CD8-positive, alpha-beta memory T cell (primary cell): Measurements from ENCODE around the gene PIGW. TPM values are rescaled to one million over a fixed set of nuclear protein-coding genes. Genes with fewer than 3 reads are reported as not detected.

Source experiments
- CTCF ChIA-PET: fragments of 350-600 bp; sonication (Branson Sonifier 250); formaldehyde crosslinking; loops from one replicate; lab custom pipeline; 2021; ENCODE audit warnings: antibody characterized with exemption; lab: Charles Lee
- POLR2A ChIA-PET: fragments of 350-600 bp; sonication (Branson Sonifier 250); formaldehyde crosslinking; loops from one replicate; lab custom pipeline; 2021; ENCODE audit warnings: antibody characterized with exemption; lab: Charles Lee
- DNase-seq, 5 donors: peaks; one replicate each; pipeline versions ENCODE4 v3.0.0 to v3.0.0-alpha.2; 2020 to 2022; ENCODE audit warnings: mixed read lengths in 1 of 5
- H3K27ac ChIP-seq: one replicate; pipeline ENCODE4 v1.7.0; 2013; ENCODE audit warnings: low read depth, mild to moderate bottlenecking, low read length, moderate library complexity
- H3K27me3 ChIP-seq: 2 replicates; pipeline ENCODE4 v1.7.0; 2013; ENCODE audit warnings: low read length, mild to moderate bottlenecking; ENCODE audit not compliant: insufficient read depth, poor library complexity, severe bottlenecking
- H3K36me3 ChIP-seq: 2 replicates; pipeline ENCODE4 v1.7.0; 2013; ENCODE audit warnings: mild to moderate bottlenecking, low read length, moderate library complexity; ENCODE audit not compliant: insufficient read depth
- H3K4me1 ChIP-seq: 2 replicates; pipeline ENCODE4 v1.7.0; 2013; ENCODE audit warnings: mild to moderate bottlenecking, low read length, moderate library complexity; ENCODE audit not compliant: insufficient read depth
- H3K4me3 ChIP-seq: 2 replicates; pipeline ENCODE4 v1.7.0; 2013; ENCODE audit warnings: mild to moderate bottlenecking, low read length
- H3K9me3 ChIP-seq: 2 replicates; pipeline ENCODE4 v1.7.0; 2013; ENCODE audit warnings: mild to moderate bottlenecking, low read length
- H3K27ac Mint-ChIP-seq, 8 donors: one replicate each; pipeline ENCODE4 v1.8.0; 2020 to 2021; ENCODE audit warnings: mixed read lengths in 8 of 8, mild to moderate bottlenecking in 6 of 8, inconsistent platforms in 3 of 8, moderate library complexity in 3 of 8
- H3K27me3 Mint-ChIP-seq, 2 donors: one replicate each; pipeline ENCODE4 v1.8.0; 2020 to 2021; ENCODE audit warnings: mixed read lengths in 2 of 2, mild to moderate bottlenecking in 1 of 2, moderate library complexity in 1 of 2
- H3K36me3 Mint-ChIP-seq, 3 donors: one replicate each; pipeline ENCODE4 v1.8.0; 2020 to 2021; ENCODE audit warnings: mixed read lengths in 3 of 3, inconsistent platforms in 1 of 3, mild to moderate bottlenecking in 1 of 3
- H3K4me1 Mint-ChIP-seq, 3 donors: one replicate each; pipeline ENCODE4 v1.8.0; 2020 to 2021; ENCODE audit warnings: mixed read lengths in 3 of 3, inconsistent platforms in 1 of 3, mild to moderate bottlenecking in 1 of 3
- H3K4me3 Mint-ChIP-seq, 7 donors: one replicate each; pipeline ENCODE4 v1.8.0; 2020 to 2021; ENCODE audit warnings: mixed read lengths in 7 of 7, mild to moderate bottlenecking in 6 of 7, moderate library complexity in 4 of 7, inconsistent platforms in 2 of 7
- H3K9me3 Mint-ChIP-seq, 5 donors: one replicate each; pipeline ENCODE4 v1.8.0; 2020 to 2022; ENCODE audit warnings: mixed read lengths in 5 of 5, mild to moderate bottlenecking in 3 of 5, moderate library complexity in 2 of 5, inconsistent platforms in 1 of 5
- polyA plus RNA-seq: library from polyadenylated mRNA; unstranded; fragments of 300-500 nt; fragmentation: Illumina TruSeq; gene quantifications from one replicate; pipeline ENCODE4 v1.2.3, GENCODE V29; 2021
- total RNA-seq, 2 experiments: library from RNA; stranded (reverse); gene quantifications; one replicate each; pipeline ENCODE4 v1.2.3, GENCODE V29; 2021

The PIGW gene
- total and polyA plus RNA-seq, 3 experiments from 2014 or later = 11.4 to 43.0 (median 42.2) TPM

- H3K36me3 ChIP-seq = no peaks in the 10 kb centered on the region
- Mint-ChIP-seq H3K27me3 (peaks cover 0 to 4% of the 10 kb centered on the region in 2 donors), H3K4me3 (peak overlapping the region; percentile 33 to 85 (median 56)), H3K4me1 (peaks cover 49 to 71% (median 69%) of the 10 kb centered on the region in 3 donors), H3K9me3 (no peaks in the 10 kb centered on the region), H3K36me3 (peaks cover 0 to 41% (median 0%) of the 10 kb centered on the region in 3 donors), H3K27ac (peak overlapping the region; percentile 24 to 99 (median 86))
- no peaks in the 10 kb centered on the region for H3K9me3 ChIP-seq
- peaks cover 64% of the 10 kb centered on the region for H3K4me1 ChIP-seq
- no peaks in the 10 kb centered on the region for H3K27me3 ChIP-seq
- no peak overlapping the region for H3K4me3 ChIP-seq
- POLR2A ChIA-PET = no interaction called here
- no peak overlapping the region for H3K27ac ChIP-seq
- no peak for DNase-seq
- CTCF ChIA-PET = no interaction called here
Observed at GRCh38 chr17:36547776-36548175, 13.0 kb downstream of the PIGW start.

- Histone ChIP-seq H3K4me1 (peaks cover 82% of the 10 kb centered on the region), H3K27me3 (no peaks in the 10 kb centered on the region), H3K4me3 (no peak overlapping the region), H3K9me3 (no peaks in the 10 kb centered on the region), H3K36me3 (peaks cover 8% of the 10 kb centered on the region), H3K27ac (no peak overlapping the region)
- DNase-seq = peak in 2 of 5 donors; percentile 36 to 59
- peaks cover 0 to 44% (median 5%) of the 10 kb centered on the region in 3 donors for H3K36me3 Mint-ChIP-seq
- peak overlapping the region in 7 of 8 donors; percentile 13 to 99 (median 79) for H3K27ac Mint-ChIP-seq
- H3K4me1 Mint-ChIP-seq = peaks cover 59 to 87% (median 80%) of the 10 kb centered on the region in 3 donors
- H3K27me3 Mint-ChIP-seq = peaks cover 0 to 2% of the 10 kb centered on the region in 2 donors
- ChIA-PET CTCF (interaction anchor here (0.8 to 2.2 kb wide), 2 partner anchors 52 to 1564 kb away, joined by 3 to 5 read pairs; no protein-coding TSS in a partner anchor), POLR2A (interaction anchor here (0.6 to 0.7 kb wide), 2 partner anchors 15 to 1038 kb away, joined by 3 read pairs; no protein-coding TSS in a partner anchor)
- no peaks in the 10 kb centered on the region for H3K9me3 Mint-ChIP-seq
- peak overlapping the region; percentile 41 to 78 (median 61) for H3K4me3 Mint-ChIP-seq
Observed at GRCh38 chr17:36550491-36551417, 16.0 kb downstream of the PIGW start.

GRCh38 chr17:36553459-36553858 is 18.7 kb downstream of the PIGW start:
- Mint-ChIP-seq H3K9me3 (no peaks in the 10 kb centered on the region), H3K4me3 (peak overlapping the region in 5 of 7 donors; percentile 17 to 62 (median 27)), H3K4me1 (peaks cover 55 to 79% (median 71%) of the 10 kb centered on the region in 3 donors), H3K36me3 (peaks cover 8 to 54% (median 15%) of the 10 kb centered on the region in 3 donors), H3K27me3 (peaks cover 0 to 2% of the 10 kb centered on the region in 2 donors), H3K27ac (peak overlapping the region in 7 of 8 donors; percentile 1 to 91 (median 58))
- Histone ChIP-seq H3K27me3 (no peaks in the 10 kb centered on the region), H3K36me3 (peaks cover 26% of the 10 kb centered on the region), H3K4me1 (peaks cover 59% of the 10 kb centered on the region), H3K9me3 (no peaks in the 10 kb centered on the region), H3K27ac (no peak overlapping the region), H3K4me3 (no peak overlapping the region)
- ChIA-PET CTCF (no interaction called here), POLR2A (no interaction called here)
- peak in 1 of 5 donors; percentile 59 for DNase-seq

GRCh38 chr17:36566081-36566480 is 31.3 kb downstream of the PIGW start:
- Mint-ChIP-seq H3K27me3 (no peaks in the 10 kb centered on the region), H3K4me3 (no peak overlapping the region), H3K9me3 (no peaks in the 10 kb centered on the region), H3K36me3 (peaks cover 3 to 77% (median 18%) of the 10 kb centered on the region in 3 donors), H3K4me1 (peaks cover 25 to 43% (median 26%) of the 10 kb centered on the region in 3 donors), H3K27ac (peak overlapping the region in 1 of 8 donors; percentile 6)
- H3K27ac ChIP-seq = no peak overlapping the region
- no peak for DNase-seq
- CTCF ChIA-PET = interaction anchor here (2.3 kb wide), 1 partner anchor 37 kb away, joined by 6 read pairs; no protein-coding TSS in a partner anchor
- no peaks in the 10 kb centered on the region for H3K4me1 ChIP-seq
- no peak overlapping the region for H3K4me3 ChIP-seq
- POLR2A ChIA-PET = no interaction called here
- H3K27me3 ChIP-seq = no peaks in the 10 kb centered on the region
- H3K36me3 ChIP-seq = peaks cover 50% of the 10 kb centered on the region
- no peaks in the 10 kb centered on the region for H3K9me3 ChIP-seq

- peak overlapping the region in 1 of 7 donors; percentile 36 for H3K4me3 Mint-ChIP-seq
- no peak overlapping the region for H3K4me3 ChIP-seq
- H3K9me3 Mint-ChIP-seq = no peaks in the 10 kb centered on the region
- H3K27ac Mint-ChIP-seq = peak overlapping the region in 1 of 8 donors; percentile 15
- no peak for DNase-seq
- ChIA-PET POLR2A (no interaction called here), CTCF (no interaction called here)
- H3K36me3 ChIP-seq = peaks cover 43% of the 10 kb centered on the region
- no peaks in the 10 kb centered on the region for H3K27me3 ChIP-seq
- H3K4me1 ChIP-seq = no peaks in the 10 kb centered on the region
- H3K36me3 Mint-ChIP-seq = peaks cover 6 to 76% (median 12%) of the 10 kb centered on the region in 3 donors
- no peak overlapping the region for H3K27ac ChIP-seq
- no peaks in the 10 kb centered on the region for H3K27me3 Mint-ChIP-seq
- no peaks in the 10 kb centered on the region for H3K9me3 ChIP-seq
- H3K4me1 Mint-ChIP-seq = peaks cover 21 to 31% (median 28%) of the 10 kb centered on the region in 3 donors
Observed at GRCh38 chr17:36575028-36575427, 40.2 kb downstream of the PIGW start.

GRCh38 chr17:36576793-36577192 is 42.0 kb downstream of the PIGW start:
- CTCF ChIA-PET = no interaction called here
- peaks cover 21 to 34% (median 32%) of the 10 kb centered on the region in 3 donors for H3K4me1 Mint-ChIP-seq
- H3K27me3 Mint-ChIP-seq = no peaks in the 10 kb centered on the region
- no peak overlapping the region for H3K27ac ChIP-seq
- POLR2A ChIA-PET = no interaction called here
- no peaks in the 10 kb centered on the region for H3K27me3 ChIP-seq
- peaks cover 6 to 77% (median 14%) of the 10 kb centered on the region in 3 donors for H3K36me3 Mint-ChIP-seq
- peak overlapping the region in 1 of 8 donors; percentile 44 for H3K27ac Mint-ChIP-seq
- no peak overlapping the region for H3K4me3 ChIP-seq
- DNase-seq = no peak
- H3K9me3 ChIP-seq = no peaks in the 10 kb centered on the region
- no peak overlapping the region for H3K4me3 Mint-ChIP-seq
- no peaks in the 10 kb centered on the region for H3K4me1 ChIP-seq
- H3K9me3 Mint-ChIP-seq = no peaks in the 10 kb centered on the region
- H3K36me3 ChIP-seq = peaks cover 41% of the 10 kb centered on the region

GRCh38 chr17:36578671-36579070 is 43.9 kb downstream of the PIGW start:
- no peak for DNase-seq
- no peaks in the 10 kb centered on the region for H3K9me3 Mint-ChIP-seq
- peak overlapping the region in 1 of 8 donors; percentile 54 for H3K27ac Mint-ChIP-seq
- peaks cover 12 to 21% (median 20%) of the 10 kb centered on the region in 3 donors for H3K4me1 Mint-ChIP-seq
- no peak overlapping the region for H3K4me3 Mint-ChIP-seq
- no peaks in the 10 kb centered on the region for H3K4me1 ChIP-seq
- H3K36me3 Mint-ChIP-seq = peaks cover 6 to 76% (median 11%) of the 10 kb centered on the region in 3 donors
- peaks cover 24% of the 10 kb centered on the region for H3K36me3 ChIP-seq
- H3K27me3 ChIP-seq = no peaks in the 10 kb centered on the region
- CTCF ChIA-PET = no interaction called here
- POLR2A ChIA-PET = no interaction called here
- H3K27me3 Mint-ChIP-seq = no peaks in the 10 kb centered on the region
- H3K9me3 ChIP-seq = no peaks in the 10 kb centered on the region
- H3K4me3 ChIP-seq = no peak overlapping the region
- H3K27ac ChIP-seq = no peak overlapping the region

- Mint-ChIP-seq H3K36me3 (peaks cover 12 to 80% (median 21%) of the 10 kb centered on the region in 3 donors), H3K4me3 (no peak overlapping the region), H3K4me1 (peaks cover 0 to 6% (median 4%) of the 10 kb centered on the region in 3 donors), H3K9me3 (no peaks in the 10 kb centered on the region), H3K27ac (no peak overlapping the region), H3K27me3 (no peaks in the 10 kb centered on the region)
- ChIA-PET POLR2A (no interaction called here), CTCF (no interaction called here)
- no peak overlapping the region for H3K4me3 ChIP-seq
- H3K9me3 ChIP-seq = no peaks in the 10 kb centered on the region
- no peaks in the 10 kb centered on the region for H3K4me1 ChIP-seq
- peaks cover 38% of the 10 kb centered on the region for H3K36me3 ChIP-seq
- H3K27me3 ChIP-seq = no peaks in the 10 kb centered on the region
- H3K27ac ChIP-seq = no peak overlapping the region
- DNase-seq = no peak
Observed at GRCh38 chr17:36583787-36584186, 49.0 kb downstream of the PIGW start.
